Gastrocnemius medialis (tissue), 4 donors: ENCODE measurements around the gene CEMP1.

Source experiments
- CTCF ChIP-seq, 5 experiments: fragments of 450-650 bp in 3 of 5; fragments of 200-600 bp in 2 of 5; sonication (generic) in 2 of 5; IDR thresholded peaks in 4 of 5; conservative IDR thresholded peaks in 1 of 5; 1 replicate in 4 of 5; 2 replicates in 1 of 5; pipeline ENCODE4 v1.5.1; 2016 to 2019; ENCODE audit warnings: antibody characterized with exemption in 5 of 5, mild to moderate bottlenecking in 3 of 5, moderate library complexity in 3 of 5
- POLR2A ChIP-seq, 2 donors: fragments of 450-650 bp; IDR thresholded peaks; one replicate each; pipeline ENCODE4 v1.6.1; 2017; ENCODE audit warnings: antibody characterized with exemption in 2 of 2, mild to moderate bottlenecking in 2 of 2, moderate library complexity in 2 of 2

GRCh38 chr16:2518823-2519710 is 12.1 kb downstream of the CEMP1 start:
- no peak for TF ChIP-seq CTCF (IDR thresholded peaks at IDR 0.05 in 4 of 5, conservative IDR thresholded peaks at IDR 0.05 in 1 of 5)
- no peak for TF ChIP-seq POLR2A (IDR thresholded peaks at IDR 0.05)
